Neural cell (in vitro differentiated cells): Measurements from ENCODE around the gene XPR1.

Experiments
- CTCF ChIP-seq: fragments of 450-650 bp; IDR thresholded peaks from 2 replicates; pipeline ENCODE4 v1.5.1; 2014; ENCODE audit warnings: antibody characterized with exemption, mild to moderate bottlenecking, moderate library complexity; ENCODE audit not compliant: poor library complexity, severe bottlenecking
- EP300 ChIP-seq: fragments of 450-650 bp; conservative IDR thresholded peaks from 2 replicates; pipeline ENCODE4 v1.6.1; 2014; ENCODE audit warnings: antibody characterized with exemption, mild to moderate bottlenecking, moderate library complexity; ENCODE audit not compliant: poor library complexity, severe bottlenecking
- EZH2 ChIP-seq: fragments of 200-600, 300-800 bp; shearing (Covaris generic), sonication (generic); IDR thresholded peaks from 2 replicates; pipeline ENCODE4 v1.6.1; 2014; ENCODE audit warnings: antibody characterized with exemption, low read length, borderline replicate concordance, mild to moderate bottlenecking; ENCODE audit not compliant: insufficient read depth, poor library complexity, severe bottlenecking
- POLR2AphosphoS5 ChIP-seq: IDR thresholded peaks from 2 replicates; pipeline ENCODE4 v1.6.1; 2012
- RAD21 ChIP-seq: fragments of 450-650 bp; conservative IDR thresholded peaks from 2 replicates; pipeline ENCODE4 v1.6.1; 2014; ENCODE audit warnings: antibody characterized with exemption, mild to moderate bottlenecking, moderate library complexity
- REST ChIP-seq: IDR thresholded peaks from 2 replicates; pipeline ENCODE4 v1.6.1; 2012; ENCODE audit warnings: borderline replicate concordance
- TAF1 ChIP-seq: IDR thresholded peaks from 2 replicates; pipeline ENCODE4 v1.6.1; 2012; ENCODE audit warnings: low read depth

GRCh38 chr1:180785291-180785690 is 153.5 kb downstream of the XPR1 start:
- TF ChIP-seq CTCF (no peak), RAD21 (no peak), POLR2AphosphoS5 (no peak), EP300 (no peak), TAF1 (no peak), REST (no peak), EZH2 (no peak)
